Right lobe of liver (tissue), 6 donors: ENCODE measurements around the gene PEAK1. TPM values are rescaled to one million over a fixed set of nuclear protein-coding genes. Genes with fewer than 3 reads are reported as not detected.

ENCODE experiments used
- ATAC-seq, 4 donors: fragments of 200-7000 bp; cut with Tn5 transposase; one replicate each; pipeline ENCODE4 v1.9.1; 2020; ENCODE audit warnings: mild to moderate bottlenecking in 4 of 4, moderate library complexity in 4 of 4
- DNase-seq, 3 donors: peaks; one replicate each; pipeline ENCODE4 v3.0.0-alpha.2; 2020
- H3K27ac ChIP-seq, 3 donors: fragments of 200-600 bp; one replicate each; pipeline ENCODE4 v1.8.0; 2022
- H3K27me3 ChIP-seq, 2 donors: fragments of 200-600 bp; one replicate each; pipeline ENCODE4 v1.8.0; 2022
- H3K36me3 ChIP-seq, 4 donors: fragments of 200-600 bp; sonication (generic) in 1 of 4; one replicate each; pipeline versions ENCODE4 v1.5.1 to v1.8.0; 2017 to 2022; ENCODE audit warnings: control low read depth in 1 of 4
- H3K4me1 ChIP-seq, 4 donors: fragments of 200-600 bp; sonication (generic) in 1 of 4; one replicate each; pipeline versions ENCODE4 v1.5.1 to v1.8.0; 2017 to 2022; ENCODE audit warnings: control low read depth in 1 of 4
- H3K4me3 ChIP-seq, 3 donors: fragments of 200-600 bp; one replicate each; pipeline ENCODE4 v1.8.0; 2022
- H3K9me3 ChIP-seq, 4 donors: fragments of 200-600 bp; sonication (generic) in 1 of 4; one replicate each; pipeline versions ENCODE4 v1.5.1 to v1.8.0; 2017 to 2022; ENCODE audit warnings: control low read depth in 1 of 4
- CTCF ChIP-seq, 4 donors: fragments of 200-600 bp in 3 of 4; fragments of 450-650 bp in 1 of 4; IDR thresholded peaks; one replicate each; pipeline versions ENCODE4 v1.5.1 to v1.8.0; 2016 to 2022; ENCODE audit warnings: antibody characterized with exemption in 4 of 4, mild to moderate bottlenecking in 2 of 4
- POLR2A ChIP-seq: fragments of 450-650 bp; IDR thresholded peaks from one replicate; pipeline ENCODE4 v1.6.1; 2017; ENCODE audit warnings: antibody characterized with exemption, mild to moderate bottlenecking
- WGBS: methylation state at CpG from one replicate; pipeline ENCODE4 v1.1.6; 2018; ENCODE audit warnings: low coverage, low lambda C conversion rate; ENCODE audit not compliant: insufficient coverage; ENCODE audit errors: missing lambda C conversion rate; 5-methylcytosine and 5-hydroxymethylcytosine counted together
- intact Hi-C, 2 donors: fragments of 100-400 bp; cut with DNase I; formaldehyde crosslinking; loops; one replicate each; pipeline versions ENCODE4 v1.11.2 to v1.14.1; 2022
- total RNA-seq, 6 experiments: library from RNA; depleted of rRNA in 2 of 6; stranded (reverse); fragments of >200 nt in 2 of 6; fragmentation: NEBNext Ultra II Directional in 3 of 6; extraction: Animal tissue kit (Norgen Biotek cat#: 25700) in 3 of 6; gene quantifications; one replicate each; pipeline versions ENCODE4 v1.1.0 to v1.2.4, GENCODE V29; 2016 to 2023
- donor health status: DM: no; HTN: yes; CAD: no.
- donor health status: DM: no; HTN: no; CAD: no.
- donor health status: DM: no; HTN: no; CAD: no.
- donor health status: DM: no; HTN: yes; CAD: no.
- donor health status: DM: no; HTN: yes; CAD: no.

PEAK1 gene
- total RNA-seq, 6 experiments from 2014 or later: 5.9 to 18.4 (median 10.1) TPM

- no peak for TF ChIP-seq CTCF (IDR thresholded peaks at IDR 0.05)
- TF ChIP-seq POLR2A: no peak
- H3K27me3 ChIP-seq: no peaks in the 10 kb centered on the region
- no peaks in the 10 kb centered on the region for H3K36me3 ChIP-seq
- DNase-seq (no peak), ATAC-seq (no peak)
- no peaks in the 10 kb centered on the region for H3K4me1 ChIP-seq
- no peak overlapping the region for H3K27ac ChIP-seq
- intact Hi-C loops: no loop called here
- no peaks in the 10 kb centered on the region for H3K9me3 ChIP-seq
- no peak overlapping the region for H3K4me3 ChIP-seq
- 88% methylated on average over 3 of the region's 7 CpGs for WGBS
These were observed 323.4 kb downstream of the PEAK1 start for GRCh38 chr15:77096541-77096940.

GRCh38 chr15:77096138-77096537, 323.8 kb downstream of the PEAK1 start:
- ATAC-seq: no peak
- 66% methylated on average over 4 of the region's 4 CpGs for WGBS
- no peak overlapping the region for H3K27ac ChIP-seq
- no peaks in the 10 kb centered on the region for H3K27me3 ChIP-seq
- H3K9me3 ChIP-seq: no peaks in the 10 kb centered on the region
- H3K36me3 ChIP-seq: no peaks in the 10 kb centered on the region
- H3K4me3 ChIP-seq: no peak overlapping the region
- TF ChIP-seq POLR2A: no peak
- TF ChIP-seq CTCF (IDR thresholded peaks at IDR 0.05): no peak
- intact Hi-C loops: no loop called here
- no peaks in the 10 kb centered on the region for H3K4me1 ChIP-seq
- no peak for DNase-seq

GRCh38 chr15:77094397-77095030, 325.4 kb downstream of the PEAK1 start:
- Histone ChIP-seq H3K4me3 (no peak overlapping the region), H3K27ac (no peak overlapping the region), H3K4me1 (no peaks in the 10 kb centered on the region), H3K27me3 (no peaks in the 10 kb centered on the region), H3K36me3 (no peaks in the 10 kb centered on the region), H3K9me3 (no peaks in the 10 kb centered on the region)
- WGBS: 84% methylated on average over 7 of the region's 11 CpGs
- intact Hi-C loops: no loop called here
- DNase-seq (no peak), ATAC-seq (no peak)
- no peak for TF ChIP-seq POLR2A
- TF ChIP-seq CTCF (IDR thresholded peaks at IDR 0.05): no peak

GRCh38 chr15:77093436-77093835, 326.5 kb downstream of the PEAK1 start:
- intact Hi-C loops: no loop called here
- DNase-seq (no peak), ATAC-seq (no peak)
- Histone ChIP-seq H3K4me1 (no peaks in the 10 kb centered on the region), H3K4me3 (no peak overlapping the region), H3K27me3 (no peaks in the 10 kb centered on the region), H3K9me3 (no peaks in the 10 kb centered on the region), H3K36me3 (no peaks in the 10 kb centered on the region), H3K27ac (no peak overlapping the region)
- 100% methylated on average over 1 of the region's 1 CpG for WGBS
- TF ChIP-seq POLR2A (no peak), CTCF (IDR thresholded peaks at IDR 0.05) (no peak)

GRCh38 chr15:77091097-77091496, 328.8 kb downstream of the PEAK1 start:
- ATAC-seq (no peak), DNase-seq (no peak)
- intact Hi-C loops: no loop called here
- H3K4me1 ChIP-seq: no peaks in the 10 kb centered on the region
- no peaks in the 10 kb centered on the region for H3K27me3 ChIP-seq
- H3K36me3 ChIP-seq: no peaks in the 10 kb centered on the region
- no peaks in the 10 kb centered on the region for H3K9me3 ChIP-seq
- no peak overlapping the region for H3K27ac ChIP-seq
- 86% methylated on average over 2 of the region's 2 CpGs for WGBS
- no peak overlapping the region for H3K4me3 ChIP-seq
- TF ChIP-seq CTCF (IDR thresholded peaks at IDR 0.05) (no peak), POLR2A (no peak)
